Neuronal stem cell (in vitro differentiated cells): Measurements from ENCODE around the gene FOXA3.

ENCODE experiments used
- DNase-seq: peaks from one replicate; pipeline ENCODE4 v3.0.0-alpha.2; 2013; ENCODE audit warnings: low spot score
- H2AFZ ChIP-seq: one replicate; pipeline ENCODE4 v1.6.1; 2013; ENCODE audit warnings: mild to moderate bottlenecking, low read length, inconsistent platforms
- H2AK5ac ChIP-seq: 2 replicates; pipeline ENCODE4 v1.6.1; 2013; ENCODE audit warnings: low read depth, mild to moderate bottlenecking, inconsistent platforms, low read length, moderate library complexity, mixed read lengths
- H2BK120ac ChIP-seq: 2 replicates; pipeline ENCODE4 v1.6.1; 2013; ENCODE audit warnings: low read depth, mild to moderate bottlenecking, inconsistent platforms, low read length, moderate library complexity, mixed read lengths
- H2BK12ac ChIP-seq: one replicate; pipeline ENCODE4 v1.6.1; 2013; ENCODE audit warnings: low read length, inconsistent platforms
- H2BK15ac ChIP-seq: 2 replicates; pipeline ENCODE4 v1.6.1; 2013; ENCODE audit warnings: mild to moderate bottlenecking, low read length, inconsistent platforms, mixed read lengths
- H2BK5ac ChIP-seq: one replicate; pipeline ENCODE4 v1.6.1; 2013; ENCODE audit warnings: inconsistent platforms, mild to moderate bottlenecking, low read length, moderate library complexity
- H3K14ac ChIP-seq: one replicate; pipeline ENCODE4 v1.6.1; 2013; ENCODE audit warnings: low read length, inconsistent platforms
- H3K18ac ChIP-seq: 2 replicates; pipeline ENCODE4 v1.6.1; 2013; ENCODE audit warnings: low read length, inconsistent platforms
- H3K23ac ChIP-seq: 2 replicates; pipeline ENCODE4 v1.6.1; 2013; ENCODE audit warnings: low read depth, mild to moderate bottlenecking, mixed read lengths, low read length, inconsistent platforms; ENCODE audit not compliant: poor library complexity
- H3K27ac ChIP-seq: replicated peaks from 3 replicates; pipeline ENCODE4 v1.5.1; 2013; ENCODE audit warnings: low read length, inconsistent platforms
- H3K27me3 ChIP-seq, 3 experiments: 2 replicates each; pipeline ENCODE4 v1.6.1; 2013; ENCODE audit warnings: low read length in 3 of 3, mild to moderate bottlenecking in 2 of 3, inconsistent platforms in 1 of 3, low read depth in 1 of 3, mixed read lengths in 1 of 3, moderate library complexity in 1 of 3; ENCODE audit not compliant: control insufficient read depth in 3 of 3, insufficient read depth in 3 of 3
- H3K36me3 ChIP-seq, 2 donors: replicated peaks in 1 of 2; 2 replicates each; pipeline ENCODE4 v1.6.1; 2013; ENCODE audit warnings: low read length in 2 of 2; ENCODE audit not compliant: control insufficient read depth in 2 of 2, insufficient read depth in 2 of 2
- H3K4ac ChIP-seq: 2 replicates; pipeline ENCODE4 v1.6.1; 2013; ENCODE audit warnings: inconsistent platforms, mild to moderate bottlenecking, low read length, moderate library complexity
- H3K4me1 ChIP-seq, 2 donors: 1 replicate in 1 of 2; 2 replicates in 1 of 2; pipeline ENCODE4 v1.6.1; 2013; ENCODE audit warnings: low read length in 2 of 2, low read depth in 1 of 2; ENCODE audit not compliant: control insufficient read depth in 2 of 2, insufficient read depth in 1 of 2
- H3K4me2 ChIP-seq: one replicate; pipeline ENCODE4 v1.6.1; 2013; ENCODE audit warnings: mild to moderate bottlenecking, low read length, inconsistent platforms; ENCODE audit not compliant: insufficient read depth, poor library complexity, severe bottlenecking
- H3K4me3 ChIP-seq, 2 donors: 2 replicates each; pipeline ENCODE4 v1.5.1; 2013; ENCODE audit warnings: low read length in 2 of 2, mild to moderate bottlenecking in 2 of 2, inconsistent platforms in 1 of 2, moderate library complexity in 1 of 2
- H3K79me1 ChIP-seq: one replicate; pipeline ENCODE4 v1.6.1; 2013; ENCODE audit warnings: low read depth, mild to moderate bottlenecking, inconsistent platforms, low read length, moderate library complexity
- H3K9ac ChIP-seq: one replicate; pipeline ENCODE4 v1.6.1; 2013; ENCODE audit warnings: mild to moderate bottlenecking, low read depth, low read length, inconsistent platforms; ENCODE audit not compliant: poor library complexity
- H3K9me3 ChIP-seq, 2 donors: replicated peaks in 1 of 2; 2 replicates each; pipeline versions ENCODE3 to v1.6.1; 2013; ENCODE audit warnings: low read length in 2 of 2, mild to moderate bottlenecking in 2 of 2, inconsistent platforms in 1 of 2, low read depth in 1 of 2, mixed read lengths in 1 of 2, moderate library complexity in 1 of 2; ENCODE audit not compliant: control insufficient read depth in 2 of 2, insufficient read depth in 1 of 2
- H4K8ac ChIP-seq: one replicate; pipeline ENCODE4 v1.6.1; 2013; ENCODE audit warnings: low read depth, mild to moderate bottlenecking, inconsistent platforms, low read length, moderate library complexity
- H4K91ac ChIP-seq: one replicate; pipeline ENCODE4 v1.6.1; 2013; ENCODE audit warnings: low read length, low read depth, mild to moderate bottlenecking, inconsistent platforms; ENCODE audit not compliant: poor library complexity
- WGBS, 2 donors: extraction: QIAGEN DNeasy Blood & Tissue Kit; methylation state at CpG; one replicate each; pipeline ENCODE4 v1.1.7; 2013; ENCODE audit warnings: missing lambda C conversion rate in 2 of 2, mixed read lengths in 1 of 2; ENCODE audit not compliant: insufficient read length in 2 of 2, insufficient replicate concordance in 1 of 2; ENCODE audit errors: extremely low coverage in 2 of 2; 5-methylcytosine and 5-hydroxymethylcytosine counted together

The FOXA3 gene

DNA sequence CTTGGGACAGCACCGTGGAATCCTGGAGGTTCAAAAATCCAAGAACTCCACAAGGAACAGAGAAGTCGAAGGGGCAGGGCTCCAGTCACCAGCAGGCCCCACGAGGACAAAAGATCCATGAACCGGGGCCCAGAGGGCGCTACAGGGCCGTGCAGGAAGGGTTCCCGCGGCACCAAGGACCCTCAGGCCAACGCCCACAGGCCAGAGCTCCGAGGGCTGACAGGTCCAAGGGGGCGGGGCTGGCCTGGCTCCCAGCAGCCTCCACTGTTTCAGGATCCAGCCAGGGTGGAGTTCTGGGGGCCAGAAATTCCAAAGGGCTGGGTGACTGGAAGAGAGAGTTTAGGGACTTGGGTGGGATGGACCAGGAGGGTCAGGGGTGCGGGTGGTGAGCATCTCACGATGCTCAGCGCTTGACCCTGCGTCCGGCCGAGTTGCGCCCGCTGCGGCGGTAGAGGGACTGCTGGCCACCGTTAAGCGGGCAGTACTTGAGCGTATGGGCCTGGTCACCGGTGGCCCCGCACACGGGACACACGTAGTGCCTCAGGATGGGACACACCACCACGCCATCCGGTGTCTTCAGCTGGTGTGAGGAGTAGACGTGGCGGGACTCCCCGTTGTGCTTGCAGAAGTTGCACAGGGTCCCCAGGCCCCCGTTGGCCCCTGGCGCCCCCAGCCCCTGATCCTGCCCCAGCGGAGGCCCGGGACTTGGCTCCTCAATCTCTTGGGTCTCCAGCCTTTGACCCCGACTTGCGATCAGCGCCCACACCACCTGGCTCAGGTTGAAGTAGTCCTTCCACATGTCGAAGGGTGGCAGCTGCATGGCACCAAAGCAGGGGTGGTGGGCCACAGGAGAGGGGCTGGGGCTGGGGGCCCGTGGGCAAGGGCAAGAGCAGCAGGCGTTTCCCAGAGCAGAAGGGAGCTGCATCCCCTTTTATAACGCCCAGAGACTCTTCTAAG lies 50.0 kb downstream of the FOXA3 start, which contains the start of gene NANOS2:
Gene NANOS2 (minus strand): TSS at position 905 of the 957 bp plus-strand sequence. CDS start 85 bp downstream, at position 820.
- Histone ChIP-seq H2BK15ac (peak within 1 kb of the TSS; percentile 88), H3K4ac (no peak within 1 kb of the TSS), H3K4me3 (no peak within 1 kb of the TSS), H4K8ac (peak within 1 kb of the TSS; percentile 57), H3K14ac (peak within 1 kb of the TSS; percentile 49), H2AFZ (peak within 1 kb of the TSS; percentile 72), H3K27me3 (peaks cover 0 to 4% (median 0%) of the 10 kb centered on the region in 3 experiments), H3K4me2 (no peak within 1 kb of the TSS), H3K79me1 (no peaks in the 10 kb centered on the region), H3K18ac (peak within 1 kb of the TSS; percentile 95), H3K9ac (no peak within 1 kb of the TSS), H3K27ac (no peak within 1 kb of the TSS), H2BK5ac (peak within 1 kb of the TSS; percentile 70), H3K23ac (peak within 1 kb of the TSS; percentile 32), H3K36me3 (no peaks in the 10 kb centered on the region), H4K91ac (no peak within 1 kb of the TSS), H3K9me3 (no peaks in the 10 kb centered on the region), H2BK120ac (no peak within 1 kb of the TSS), H2BK12ac (peak within 1 kb of the TSS; percentile 30), H3K4me1 (peaks cover 0 to 2% of the 10 kb centered on the region in 2 donors), H2AK5ac (peak within 1 kb of the TSS; percentile 85)
- DNase-seq: peak; percentile 43
- no CpG with 5 or more reads among the region's 44 CpGs for WGBS, 2 donors

DNA sequence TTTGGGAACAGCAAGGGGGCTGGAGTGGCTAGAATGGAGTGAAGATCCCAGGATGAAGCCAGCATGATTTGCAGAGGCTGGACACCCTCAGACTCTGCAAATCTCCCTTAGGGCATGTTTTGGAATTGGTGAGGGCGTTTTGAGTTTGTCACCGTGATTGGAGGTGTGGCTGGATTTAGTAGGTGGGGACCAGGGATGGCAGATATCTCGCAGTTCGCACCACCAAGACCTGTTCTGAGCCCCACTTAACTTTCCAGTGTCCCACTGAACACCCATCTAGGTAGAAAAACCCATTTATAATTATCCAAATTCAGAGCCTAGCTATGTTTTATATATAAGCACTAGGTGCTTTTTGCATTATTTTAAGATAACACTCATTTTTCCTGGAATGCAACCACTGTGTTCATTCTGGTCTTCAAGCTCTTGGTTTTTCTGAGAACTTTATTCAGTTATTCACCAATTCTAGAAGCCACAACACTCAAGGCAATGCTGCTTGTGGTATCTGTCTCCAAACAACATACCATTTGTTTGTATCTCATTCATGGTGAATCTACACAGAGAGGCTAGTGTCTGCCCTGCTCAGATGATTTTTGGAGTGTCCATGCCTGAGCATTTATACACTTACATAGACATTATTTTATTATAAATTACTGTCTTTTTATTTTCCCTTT lies 53.4 kb downstream of the FOXA3 start:
- no peak overlapping the region for H2AFZ ChIP-seq
- no peak overlapping the region for H4K91ac ChIP-seq
- no peak overlapping the region for H3K27ac ChIP-seq
- no peak overlapping the region for H3K4me3 ChIP-seq
- no peak overlapping the region for H3K23ac ChIP-seq
- H3K14ac ChIP-seq: no peak overlapping the region
- WGBS, 2 donors: no CpG with 5 or more reads among the region's 4 CpGs
- H2BK5ac ChIP-seq: no peak overlapping the region
- no peak overlapping the region for H3K4me2 ChIP-seq
- no peak overlapping the region for H3K9ac ChIP-seq
- H2BK15ac ChIP-seq: no peak overlapping the region
- no peaks in the 10 kb centered on the region for H3K79me1 ChIP-seq
- no peaks in the 10 kb centered on the region for H3K27me3 ChIP-seq
- no peak overlapping the region for H3K18ac ChIP-seq
- no peak overlapping the region for H2BK12ac ChIP-seq
- H2AK5ac ChIP-seq: no peak overlapping the region
- no peak overlapping the region for H4K8ac ChIP-seq
- DNase-seq: no peak
- no peak overlapping the region for H3K4ac ChIP-seq
- no peak overlapping the region for H2BK120ac ChIP-seq
- no peaks in the 10 kb centered on the region for H3K9me3 ChIP-seq
- H3K4me1 ChIP-seq: peaks cover 11% of the 10 kb centered on the region in 2 donors
- no peaks in the 10 kb centered on the region for H3K36me3 ChIP-seq

DNA sequence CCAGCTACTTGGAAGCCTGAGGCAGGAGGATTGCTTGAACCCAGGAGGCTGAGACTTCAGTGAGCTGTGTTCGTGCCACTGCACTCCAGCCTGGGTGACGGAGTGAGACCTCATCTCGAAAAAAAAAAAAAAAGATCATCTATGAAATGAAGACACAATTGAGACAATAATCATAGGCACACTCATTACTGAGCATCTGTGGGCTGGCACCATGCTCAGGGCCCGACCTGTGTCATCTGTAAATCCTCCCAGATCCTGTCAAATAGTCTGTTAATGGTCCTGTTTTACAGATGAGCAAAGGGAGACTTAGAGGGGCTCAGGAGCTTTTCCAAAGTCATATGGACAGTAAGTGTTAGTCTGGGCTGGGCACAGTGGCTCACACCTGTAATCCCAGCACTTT lies 54.6 kb downstream of the FOXA3 start:
- Histone ChIP-seq H3K18ac (no peak overlapping the region), H3K4me1 (peaks cover 11% of the 10 kb centered on the region in 2 donors), H3K4me3 (no peak overlapping the region), H3K23ac (no peak overlapping the region), H3K4ac (no peak overlapping the region), H3K27ac (no peak overlapping the region), H3K9ac (no peak overlapping the region), H2BK120ac (no peak overlapping the region), H3K9me3 (no peaks in the 10 kb centered on the region), H2AFZ (no peak overlapping the region), H3K4me2 (no peak overlapping the region), H3K36me3 (no peaks in the 10 kb centered on the region), H2AK5ac (no peak overlapping the region), H4K8ac (no peak overlapping the region), H2BK15ac (no peak overlapping the region), H3K79me1 (no peaks in the 10 kb centered on the region), H3K27me3 (no peaks in the 10 kb centered on the region), H2BK12ac (no peak overlapping the region), H4K91ac (no peak overlapping the region), H3K14ac (no peak overlapping the region), H2BK5ac (no peak overlapping the region)
- DNase-seq: no peak
- WGBS, 2 donors: no CpG with 5 or more reads among the region's 4 CpGs

DNA sequence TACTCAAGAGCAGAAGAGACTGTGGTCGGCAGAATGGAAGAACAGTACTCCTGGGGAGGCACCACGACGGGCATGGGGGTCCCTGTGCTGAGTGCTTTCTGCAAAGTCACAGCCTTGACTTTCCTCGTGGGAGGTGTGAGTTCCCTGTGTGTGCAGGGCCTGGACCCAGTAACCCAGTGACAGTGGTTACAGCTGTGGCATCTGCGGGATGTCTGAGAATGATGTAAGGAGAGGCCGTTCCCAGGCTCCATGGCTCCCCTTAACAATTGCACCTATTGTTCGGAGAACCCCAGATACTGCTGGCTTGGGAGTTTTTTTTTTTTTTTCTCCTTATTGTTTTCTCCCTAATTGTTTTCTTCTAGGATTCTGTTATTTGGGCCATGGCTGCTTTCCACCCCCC lies 55.6 kb downstream of the FOXA3 start:
- peak overlapping the region; percentile 24 for H3K27ac ChIP-seq
- peaks cover 9 to 11% of the 10 kb centered on the region in 2 donors for H3K4me1 ChIP-seq
- no peak overlapping the region for H2BK5ac ChIP-seq
- no CpG with 5 or more reads among the region's 7 CpGs for WGBS, 2 donors
- peak overlapping the region in 1 of 2 donors; percentile 44 for H3K4me3 ChIP-seq
- peak overlapping the region; percentile 45 for H2AK5ac ChIP-seq
- H2BK15ac ChIP-seq: peak overlapping the region; percentile 91
- DNase-seq: no peak
- no peak overlapping the region for H3K14ac ChIP-seq
- no peaks in the 10 kb centered on the region for H3K36me3 ChIP-seq
- H3K4me2 ChIP-seq: no peak overlapping the region
- no peak overlapping the region for H3K4ac ChIP-seq
- H3K23ac ChIP-seq: no peak overlapping the region
- peak overlapping the region; percentile 70 for H2AFZ ChIP-seq
- no peak overlapping the region for H4K91ac ChIP-seq
- H3K27me3 ChIP-seq: no peaks in the 10 kb centered on the region
- no peak overlapping the region for H4K8ac ChIP-seq
- H2BK120ac ChIP-seq: no peak overlapping the region
- H3K9ac ChIP-seq: no peak overlapping the region
- peak overlapping the region; percentile 33 for H3K18ac ChIP-seq
- H2BK12ac ChIP-seq: no peak overlapping the region
- no peaks in the 10 kb centered on the region for H3K79me1 ChIP-seq
- H3K9me3 ChIP-seq: no peaks in the 10 kb centered on the region
